Hepatocyte (in vitro differentiated cells): Measurements from ENCODE around the gene TLCD3B. TPM values are rescaled to one million over a fixed set of nuclear protein-coding genes. Genes with fewer than 3 reads are reported as not detected.

Source experiments
- DNase-seq: peaks from one replicate; pipeline ENCODE4 v3.0.0-alpha.2; 2016; ENCODE audit warnings: low spot score
- H2AFZ ChIP-seq: fragments of 200-600 bp; sonication (generic); 2 replicates; pipeline ENCODE4 v1.6.0; 2016; ENCODE audit warnings: antibody characterized with exemption, mild to moderate bottlenecking
- H3K27ac ChIP-seq: fragments of 200-600 bp; sonication (generic); 2 replicates; pipeline ENCODE4 v1.5.1; 2016; ENCODE audit warnings: mild to moderate bottlenecking
- H3K27me3 ChIP-seq: fragments of 200-600 bp; sonication (generic); 2 replicates; pipeline ENCODE4 v1.6.1; 2016
- H3K36me3 ChIP-seq: fragments of 200-600 bp; sonication (generic); replicated peaks from 2 replicates; pipeline ENCODE4 v1.5.1; 2016; ENCODE audit warnings: low read depth; ENCODE audit not compliant: insufficient read depth
- H3K4me1 ChIP-seq: fragments of 200-600 bp; sonication (generic); 2 replicates; pipeline ENCODE4 v1.5.1; 2016; ENCODE audit warnings: mild to moderate bottlenecking, moderate library complexity; ENCODE audit not compliant: insufficient read depth
- H3K4me2 ChIP-seq: fragments of 200-600 bp; sonication (generic); 2 replicates; pipeline ENCODE4 v1.6.0; 2016
- H3K4me3 ChIP-seq: fragments of 200-600 bp; sonication (generic); 2 replicates; pipeline ENCODE4 v1.5.1; 2016; ENCODE audit warnings: mild to moderate bottlenecking
- H3K79me2 ChIP-seq: fragments of 200-600 bp; sonication (generic); 2 replicates; pipeline ENCODE4 v1.6.0; 2017; ENCODE audit warnings: mild to moderate bottlenecking
- H3K9me2 ChIP-seq: fragments of 200-600 bp; sonication (generic); replicated peaks from 2 replicates; pipeline ENCODE4 v1.6.0; 2017; ENCODE audit warnings: mild to moderate bottlenecking; ENCODE audit not compliant: insufficient read depth
- H3K9me3 ChIP-seq: fragments of 200-600 bp; sonication (generic); 2 replicates; pipeline ENCODE4 v1.5.1; 2016; ENCODE audit warnings: low read depth, mild to moderate bottlenecking
- H4K20me1 ChIP-seq: fragments of 200-600 bp; sonication (generic); 2 replicates; pipeline ENCODE4 v1.6.0; 2016; ENCODE audit warnings: mild to moderate bottlenecking; ENCODE audit not compliant: insufficient read depth, poor library complexity, severe bottlenecking
- EZH2 ChIP-seq: fragments of 200-600 bp; sonication (generic); IDR thresholded peaks from 2 replicates; pipeline ENCODE4 v1.6.1; 2016; ENCODE audit warnings: antibody characterized with exemption, mild to moderate bottlenecking, borderline replicate concordance
- EZH2phosphoT487 ChIP-seq: fragments of 200-600 bp; sonication (generic); IDR thresholded peaks from one replicate; pipeline ENCODE4 v1.6.1; 2018; ENCODE audit warnings: antibody characterized with exemption, mild to moderate bottlenecking, low read depth, moderate library complexity; ENCODE audit not compliant: unreplicated experiment, severe bottlenecking
- WGBS: methylation state at CpG from one replicate; pipeline ENCODE4 v1.1.6; 2016; ENCODE audit warnings: low lambda C conversion rate; ENCODE audit errors: missing lambda C conversion rate; 5-methylcytosine and 5-hydroxymethylcytosine counted together
- polyA plus RNA-seq: library from polyadenylated mRNA; unstranded; fragments of >200 nt; fragmentation: Nextera tagmentation; extraction: Ambion mirVana; gene quantifications from 2 replicates; pipeline ENCODE4 v1.2.1, GENCODE V29; 2016
- total RNA-seq: library from RNA; depleted of rRNA; stranded (reverse); fragments of >200 nt; gene quantifications from 2 replicates; pipeline ENCODE4 v1.2.3, GENCODE V29; 2014
- TF ChIP-seq, protein P1 (sequence below): fragments of 200-600 bp; sonication (generic); IDR thresholded peaks from 2 replicates; pipeline ENCODE4 v1.5.1; 2016; ENCODE audit warnings: antibody characterized with exemption, mild to moderate bottlenecking; ENCODE audit not compliant: poor library complexity

The TLCD3B gene
- total and polyA plus RNA-seq, 2 experiments from 2014 or later = not detected

DNA sequence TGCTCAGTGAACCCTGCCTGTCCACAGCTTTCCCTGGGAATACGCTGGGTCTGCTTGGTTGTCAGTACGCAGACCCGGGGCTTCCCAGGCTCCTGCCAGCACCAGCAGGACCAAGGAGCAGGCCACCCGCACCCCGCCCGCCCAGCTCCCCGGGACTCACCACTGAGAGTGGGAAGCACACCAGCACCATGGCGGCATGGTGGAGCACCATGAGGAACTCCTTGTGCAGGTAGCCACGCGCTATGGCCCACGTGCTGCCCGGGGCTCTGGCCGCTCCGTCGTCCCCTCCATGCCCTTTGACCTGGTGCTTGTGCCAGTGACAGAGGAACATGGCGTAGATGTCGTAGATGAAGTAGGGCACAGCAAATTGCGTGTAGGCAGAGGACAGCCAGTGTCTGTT, 4.6 kb downstream of the TLCD3B start:
- no peaks in the 10 kb centered on the region for H3K9me3 ChIP-seq
- H3K4me1 ChIP-seq = peaks cover 6% of the 10 kb centered on the region
- H3K27ac ChIP-seq = no peak overlapping the region
- H3K4me3 ChIP-seq = no peak overlapping the region
- WGBS = 91% methylated on average over 13 of the region's 18 CpGs
- no peaks in the 10 kb centered on the region for H3K36me3 ChIP-seq
- no peaks in the 10 kb centered on the region for H4K20me1 ChIP-seq
- H3K4me2 ChIP-seq = no peak overlapping the region
- no peak overlapping the region for H2AFZ ChIP-seq
- TF ChIP-seq EZH2phosphoT487 (no peak), EZH2 (no peak)
- TF ChIP-seq, protein P1, sequence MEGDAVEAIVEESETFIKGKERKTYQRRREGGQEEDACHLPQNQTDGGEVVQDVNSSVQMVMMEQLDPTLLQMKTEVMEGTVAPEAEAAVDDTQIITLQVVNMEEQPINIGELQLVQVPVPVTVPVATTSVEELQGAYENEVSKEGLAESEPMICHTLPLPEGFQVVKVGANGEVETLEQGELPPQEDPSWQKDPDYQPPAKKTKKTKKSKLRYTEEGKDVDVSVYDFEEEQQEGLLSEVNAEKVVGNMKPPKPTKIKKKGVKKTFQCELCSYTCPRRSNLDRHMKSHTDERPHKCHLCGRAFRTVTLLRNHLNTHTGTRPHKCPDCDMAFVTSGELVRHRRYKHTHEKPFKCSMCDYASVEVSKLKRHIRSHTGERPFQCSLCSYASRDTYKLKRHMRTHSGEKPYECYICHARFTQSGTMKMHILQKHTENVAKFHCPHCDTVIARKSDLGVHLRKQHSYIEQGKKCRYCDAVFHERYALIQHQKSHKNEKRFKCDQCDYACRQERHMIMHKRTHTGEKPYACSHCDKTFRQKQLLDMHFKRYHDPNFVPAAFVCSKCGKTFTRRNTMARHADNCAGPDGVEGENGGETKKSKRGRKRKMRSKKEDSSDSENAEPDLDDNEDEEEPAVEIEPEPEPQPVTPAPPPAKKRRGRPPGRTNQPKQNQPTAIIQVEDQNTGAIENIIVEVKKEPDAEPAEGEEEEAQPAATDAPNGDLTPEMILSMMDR = no peak
- H3K79me2 ChIP-seq = no peaks in the 10 kb centered on the region
- H3K27me3 ChIP-seq = peaks cover 47% of the 10 kb centered on the region
- no peak for DNase-seq
- no peaks in the 10 kb centered on the region for H3K9me2 ChIP-seq

DNA sequence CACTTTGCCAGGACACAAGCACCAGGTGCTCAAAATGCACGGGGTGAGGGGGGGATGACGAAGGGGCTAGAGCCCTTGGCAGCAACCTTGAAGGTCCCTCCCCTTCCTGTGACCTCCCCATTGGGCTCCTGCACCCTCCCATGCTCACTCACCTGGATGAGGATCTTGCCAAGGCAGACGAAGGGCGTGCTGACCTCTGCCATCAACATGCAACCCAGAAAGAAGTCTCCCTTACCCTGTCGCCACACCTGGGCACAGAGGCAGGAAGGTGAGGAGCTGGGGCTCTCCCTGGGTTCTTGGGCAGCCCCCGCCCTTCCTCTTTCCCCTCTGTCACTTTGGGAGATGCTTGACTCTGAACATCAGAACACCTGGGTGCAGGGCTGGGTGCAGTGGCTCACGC, 5.5 kb downstream of the TLCD3B start:
- no peaks in the 10 kb centered on the region for H3K79me2 ChIP-seq
- H3K4me3 ChIP-seq = no peak overlapping the region
- H3K27me3 ChIP-seq = peaks cover 40% of the 10 kb centered on the region
- DNase-seq = no peak
- no peaks in the 10 kb centered on the region for H3K4me1 ChIP-seq
- H3K27ac ChIP-seq = no peak overlapping the region
- H3K9me3 ChIP-seq = no peaks in the 10 kb centered on the region
- no peaks in the 10 kb centered on the region for H3K36me3 ChIP-seq
- no peaks in the 10 kb centered on the region for H3K9me2 ChIP-seq
- 79% methylated on average over 7 of the region's 7 CpGs for WGBS
- H4K20me1 ChIP-seq = no peaks in the 10 kb centered on the region
- TF ChIP-seq EZH2phosphoT487 = no peak
- TF ChIP-seq, protein P1 = no peak
- no peak for TF ChIP-seq EZH2
- no peak overlapping the region for H2AFZ ChIP-seq
- H3K4me2 ChIP-seq = no peak overlapping the region

DNA sequence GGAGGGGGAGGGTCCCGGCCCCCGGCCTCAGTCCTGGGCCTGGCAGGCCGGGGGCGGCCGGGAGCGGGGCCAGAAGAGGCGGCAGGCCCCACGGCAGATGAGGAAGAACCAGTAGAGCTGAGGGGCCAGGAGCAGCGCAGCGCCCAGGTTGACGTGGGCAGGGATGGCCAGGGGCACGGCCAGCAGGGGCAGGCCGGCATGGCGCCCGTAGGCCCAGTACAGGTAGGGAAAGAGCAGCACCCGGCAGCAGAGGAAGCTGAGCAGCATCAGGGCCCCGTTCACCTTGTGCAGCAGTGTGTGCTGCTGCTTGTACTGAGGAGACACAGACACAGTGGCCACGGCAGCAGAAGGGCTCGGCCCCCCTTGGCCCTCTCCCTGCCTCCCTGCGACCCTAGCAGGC, 5.9 kb downstream of the TLCD3B start:
- TF ChIP-seq, protein P1 = no peak
- no peak for TF ChIP-seq EZH2
- no peak for TF ChIP-seq EZH2phosphoT487
- DNase-seq = no peak
- Histone ChIP-seq H3K9me2 (no peaks in the 10 kb centered on the region), H3K4me2 (no peak overlapping the region), H3K9me3 (no peaks in the 10 kb centered on the region), H3K36me3 (no peaks in the 10 kb centered on the region), H3K79me2 (no peaks in the 10 kb centered on the region), H3K4me3 (no peak overlapping the region), H3K27ac (no peak overlapping the region), H2AFZ (no peak overlapping the region), H4K20me1 (no peaks in the 10 kb centered on the region), H3K4me1 (no peaks in the 10 kb centered on the region), H3K27me3 (peaks cover 36% of the 10 kb centered on the region)
- 81% methylated on average over 7 of the region's 20 CpGs for WGBS

DNA sequence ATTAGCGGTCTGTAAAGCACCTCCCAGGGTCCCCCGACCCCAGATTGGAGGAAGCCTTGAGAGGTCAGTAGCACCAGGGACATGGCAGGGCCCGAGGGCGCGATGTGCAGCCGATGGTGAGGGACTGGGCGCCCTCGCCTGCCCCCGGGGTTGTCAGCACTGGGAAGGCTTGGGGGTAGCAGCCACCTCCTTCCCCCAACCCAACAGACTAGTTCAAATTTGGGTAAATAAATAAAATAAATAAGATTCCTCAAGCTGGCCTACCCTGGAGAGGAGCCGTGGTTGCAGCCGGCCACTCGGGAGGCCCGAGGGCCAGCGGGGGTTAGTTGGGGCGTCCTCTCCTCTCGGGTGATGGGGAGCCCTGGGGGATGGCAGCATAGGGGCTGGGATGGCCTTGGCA, 6.6 kb downstream of the TLCD3B start:
- no peak overlapping the region for H3K27ac ChIP-seq
- H3K4me2 ChIP-seq = no peak overlapping the region
- H3K79me2 ChIP-seq = no peaks in the 10 kb centered on the region
- no peak overlapping the region for H2AFZ ChIP-seq
- no peak for TF ChIP-seq EZH2phosphoT487
- TF ChIP-seq, protein P1 = no peak
- peaks cover 29% of the 10 kb centered on the region for H3K27me3 ChIP-seq
- H3K4me3 ChIP-seq = no peak overlapping the region
- no peaks in the 10 kb centered on the region for H4K20me1 ChIP-seq
- no peaks in the 10 kb centered on the region for H3K9me2 ChIP-seq
- 87% methylated on average over 16 of the region's 16 CpGs for WGBS
- no peaks in the 10 kb centered on the region for H3K36me3 ChIP-seq
- H3K9me3 ChIP-seq = no peaks in the 10 kb centered on the region
- no peaks in the 10 kb centered on the region for H3K4me1 ChIP-seq
- DNase-seq = no peak
